K562 (cell line): Measurements from ENCODE around the gene ZMAT3. TPM values are rescaled to one million over a fixed set of nuclear protein-coding genes. Genes with fewer than 3 reads are reported as not detected.

Experiments used
- ATAC-seq: fragments of 200-7000 bp; cut with Tn5 transposase; 3 replicates; pipeline ENCODE4 v1.9.1; 2020; ENCODE audit warnings: moderate library complexity
- BruUV-seq: library from RNA; stranded (reverse); fragments of 400-500 nt; replicated peaks from 2 replicates; lab custom pipeline; 2021; lab: Mats Ljungman, UMichigan
- CTCF ChIA-PET: fragments of 300-600 bp; formaldehyde crosslinking; extraction: SDS; loops from one replicate; lab custom pipeline; 2021; ENCODE audit warnings: low intra/inter-chr PET ratio; lab: Yijun Ruan, JAX
- POLR2A ChIA-PET: fragments of 300-600, 350-650 bp; sonication (Branson Sonifier 250); formaldehyde crosslinking; extraction: SDS; loops from one replicate; lab custom pipeline; 2021; ENCODE audit warnings: antibody characterized with exemption, inconsistent platforms; lab: Yijun Ruan, JAX
- DNase-seq, 4 experiments: peaks; one replicate each; pipeline versions ENCODE4 v3.0.0 to v3.0.0-alpha.2; 2011 to 2018; ENCODE audit warnings: low spot score in 3 of 4, mixed read lengths in 3 of 4; ENCODE audit errors: extremely low read depth in 1 of 4
- FAIRE-seq: peaks from 2 replicates; lab custom pipeline; 2011; peaks lifted over from hg19 to GRCh38; lab: Jason Lieb, UNC
- H2AFZ ChIP-seq: 2 replicates; pipeline ENCODE4 v1.6.0; 2011; ENCODE audit warnings: low read depth, low read length, control low read depth, inconsistent platforms
- H3K27ac ChIP-seq: fragments of 200-600 bp; 3 replicates; pipeline ENCODE4 v1.8.0; 2011; ENCODE audit warnings: low read depth, mild to moderate bottlenecking, control low read depth, inconsistent platforms, low read length, moderate library complexity, mixed read lengths; ENCODE audit errors: extremely low read depth
- H3K27me3 ChIP-seq, 2 experiments: fragments of 300-600 bp in 1 of 2; 2 replicates in 1 of 2; 3 replicates in 1 of 2; pipeline versions ENCODE4 v1.6.0 to v1.8.0; 2011; ENCODE audit warnings: inconsistent platforms in 2 of 2, low read length in 2 of 2, mild to moderate bottlenecking in 1 of 2, mixed read lengths in 1 of 2, moderate library complexity in 1 of 2; ENCODE audit not compliant: control insufficient read depth in 2 of 2, insufficient read depth in 2 of 2
- H3K36me3 ChIP-seq: fragments of 300-600 bp; 3 replicates; pipeline ENCODE4 v1.8.0; 2011; ENCODE audit warnings: mild to moderate bottlenecking, low read length, inconsistent platforms; ENCODE audit not compliant: control insufficient read depth, insufficient read depth
- H3K4me1 ChIP-seq, 2 experiments: fragments of 200-600 bp in 1 of 2; replicated peaks in 1 of 2; 2 replicates in 1 of 2; 3 replicates in 1 of 2; pipeline versions ENCODE4 v1.5.1 to v1.8.0; 2011; ENCODE audit warnings: inconsistent platforms in 2 of 2, low read length in 2 of 2, mild to moderate bottlenecking in 1 of 2, mixed read lengths in 1 of 2, moderate library complexity in 1 of 2; ENCODE audit not compliant: control insufficient read depth in 2 of 2, insufficient read depth in 2 of 2
- H3K4me2 ChIP-seq: 2 replicates; pipeline ENCODE4 v1.6.1; 2011; ENCODE audit warnings: low read length, control low read depth, inconsistent platforms, mixed read lengths; ENCODE audit not compliant: insufficient read depth
- H3K4me3 ChIP-seq: fragments of 200-600 bp; sonication (generic), shearing (Covaris generic); 2 replicates; pipeline ENCODE4 v1.5.1; 2016; ENCODE audit warnings: control low read depth, inconsistent platforms
- H3K79me2 ChIP-seq: fragments of 200-600 bp; 3 replicates; pipeline ENCODE4 v1.8.0; 2011; ENCODE audit warnings: low read length, inconsistent platforms; ENCODE audit not compliant: control insufficient read depth, insufficient read depth
- H3K9ac ChIP-seq, 2 experiments: 2 replicates each; pipeline versions ENCODE4 v1.6.0 to v1.6.1; 2011; ENCODE audit warnings: low read depth in 2 of 2, low read length in 2 of 2, control low read depth in 1 of 2, inconsistent platforms in 1 of 2, mild to moderate bottlenecking in 1 of 2, mixed read lengths in 1 of 2; ENCODE audit not compliant: insufficient read depth in 1 of 2
- H3K9me1 ChIP-seq: one replicate; pipeline ENCODE4 v1.6.0; 2011; ENCODE audit warnings: inconsistent platforms, mild to moderate bottlenecking, low read length, moderate library complexity; ENCODE audit not compliant: control insufficient read depth, insufficient read depth
- H3K9me3 ChIP-seq: replicated peaks from 2 replicates; pipeline ENCODE4 v1.5.1; 2011; ENCODE audit warnings: low read depth, low read length, inconsistent platforms; ENCODE audit not compliant: control insufficient read depth, insufficient read depth
- H4K20me1 ChIP-seq: replicated peaks from 2 replicates; pipeline ENCODE4 v1.6.1; 2011; ENCODE audit warnings: low read length, inconsistent platforms, mixed read lengths; ENCODE audit not compliant: control insufficient read depth, insufficient read depth
- ARNT ChIP-seq, 2 experiments: fragments of 450-650 bp; IDR thresholded peaks; 2 replicates each; pipeline ENCODE4 v1.6.1; 2016; ENCODE audit warnings: mild to moderate bottlenecking in 1 of 2
- EZH2 ChIP-seq: IDR thresholded peaks from 2 replicates; pipeline ENCODE4 v1.6.1; 2012; ENCODE audit warnings: low read depth, mild to moderate bottlenecking, inconsistent platforms, low read length, borderline replicate concordance
- HDAC2 ChIP-seq: fragments of 450-650 bp; IDR thresholded peaks from 2 replicates; pipeline ENCODE4 v1.6.1; 2016; ENCODE audit warnings: mild to moderate bottlenecking
- PHF21A ChIP-seq: fragments of 450-650 bp; IDR thresholded peaks from 2 replicates; pipeline ENCODE4 v1.6.1; 2017; ENCODE audit warnings: low read depth, borderline replicate concordance
- TCF3 ChIP-seq: sonication (generic); formaldehyde crosslinking; IDR thresholded peaks from 2 replicates; pipeline ENCODE4 v1.4.0; 2020; ENCODE audit warnings: mild to moderate bottlenecking, missing genetic modification reagents
- ZNF311 ChIP-seq: fragments of 250-450 bp; sonication (Bioruptor Pico); IDR thresholded peaks from 2 replicates; pipeline ENCODE4 v1.4.0; 2020; ENCODE audit warnings: mild to moderate bottlenecking, moderate library complexity
- WGBS: fragments of 100-300 bp; shearing (Covaris generic); methylation state at CpG from one replicate; pipeline ENCODE4 v1.1.6; 2016; ENCODE audit warnings: low coverage, mixed read lengths; ENCODE audit not compliant: insufficient coverage; ENCODE audit errors: missing lambda C conversion rate; 5-methylcytosine and 5-hydroxymethylcytosine counted together
- in situ Hi-C: fragments of 300-500 bp; cut with MboI; formaldehyde crosslinking; loops from 4 replicates; pipeline ENCODE4 v1.15.0; 2018; ENCODE audit warnings: inconsistent platforms, mixed read lengths
- intact Hi-C: fragments of 100-400 bp; cut with micrococcal nuclease; formaldehyde crosslinking; loops from 2 replicates; pipeline ENCODE4 v1.14.2; 2022
- polyA plus RNA-seq, 8 experiments: library from polyadenylated mRNA; depleted of rRNA in 4 of 8; stranded (reverse) in 5 of 8; unstranded in 3 of 8; fragments of >200 nt; fragmentation: Nextera tagmentation in 2 of 8; fragmentation: Illumina TruSeq in 1 of 8; extraction: Ambion mirVana in 2 of 8; extraction: Trizol in 1 of 8; gene quantifications; 2 replicates each; pipeline versions ENCODE4 v1.2.1 to v1.2.3, GENCODE V29; 2011 to 2014; ENCODE audit warnings: inconsistent platforms in 1 of 8, missing spikeins in 1 of 8
- total RNA-seq, 7 experiments: library from RNA; depleted of rRNA in 6 of 7; stranded (reverse); fragments of >200 nt in 6 of 7; fragmentation: Illumina TruSeq in 2 of 7; extraction: Trizol in 2 of 7; gene quantifications; 2 replicates each; pipeline versions ENCODE4 v1.2.1 to v1.2.3, GENCODE V29; 2011 to 2021; ENCODE audit warnings: low replicate concordance in 1 of 7
- TF ChIP-seq, protein P1 (sequence below): fragments of 150-350 bp; conservative IDR thresholded peaks from 2 replicates; pipeline ENCODE4 v1.6.1; 2014; ENCODE audit warnings: low read length
- TF ChIP-seq, protein P2 (sequence below), 3 experiments: IDR thresholded peaks in 2 of 3; conservative IDR thresholded peaks in 1 of 3; 2 replicates each; pipeline ENCODE4 v1.5.1; 2011 to 2012; ENCODE audit warnings: low read length in 3 of 3, mild to moderate bottlenecking in 3 of 3, control low read depth in 2 of 3, improper control_type of control experiment in 1 of 3, inconsistent platforms in 1 of 3, low read depth in 1 of 3, mixed read lengths in 1 of 3, moderate library complexity in 1 of 3; ENCODE audit not compliant: insufficient read depth in 2 of 3
- TF ChIP-seq, protein P3 (sequence below): fragments of 450-650 bp; IDR thresholded peaks from 2 replicates; pipeline ENCODE4 v1.6.1; 2016; ENCODE audit warnings: mild to moderate bottlenecking
- TF ChIP-seq, protein P4 (sequence below), 3 experiments: fragments of 200-800 bp in 1 of 3; fragments of 250-450 bp in 1 of 3; fragments of 450-650 bp in 1 of 3; sonication (Bioruptor Pico) in 1 of 3; sonication (Bioruptor generic) in 1 of 3; formaldehyde crosslinking in 1 of 3; IDR thresholded peaks; 2 replicates each; pipeline versions ENCODE4 v1.6.1 to v1.8.0; 2016 to 2022; ENCODE audit warnings: mild to moderate bottlenecking in 2 of 3, missing genetic modification characterization in 2 of 3, missing compliant biosample characterization in 1 of 3, moderate library complexity in 1 of 3

Gene ZMAT3
- total and polyA plus RNA-seq, 9 of the 15 experiments (the other 6 are each of a cell fraction or from before 2014, with no cell fraction given): 0.87 to 5.1 (median 3.9) TPM

DNA sequence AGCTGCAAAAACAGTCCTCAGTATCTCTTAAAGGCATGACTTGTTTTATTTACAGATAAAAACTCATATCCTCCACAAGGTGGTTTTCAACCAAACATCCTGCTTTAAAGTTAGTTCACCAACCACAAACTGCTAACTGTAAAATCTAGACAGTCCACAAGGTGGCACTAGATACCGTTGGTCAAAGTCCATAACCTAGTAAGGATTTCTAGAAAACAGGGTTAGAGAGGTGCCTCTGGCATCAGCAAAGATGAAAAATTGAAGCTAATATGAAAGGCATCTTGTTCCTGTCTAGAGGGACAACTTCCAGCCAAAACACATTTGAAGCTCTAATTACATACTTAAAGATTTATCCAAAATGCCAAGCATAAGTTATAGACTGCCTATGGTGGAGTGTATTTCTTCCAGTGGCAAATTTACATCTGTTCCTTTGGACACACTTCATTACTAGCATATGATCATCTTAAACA lies 56.0 kb downstream of the ZMAT3 start:
- H3K9me3 ChIP-seq: no peaks in the 10 kb centered on the region
- H3K4me1 ChIP-seq: peaks cover 0 to 6% of the 10 kb centered on the region in 2 experiments; a peak in 2 of 5 replicates
- no peaks in the 10 kb centered on the region for H3K27me3 ChIP-seq
- peak; percentile 96 for FAIRE-seq
- in situ Hi-C loops (loop anchor here (25.0 kb wide), 1 partner anchor 547 kb away; the partner anchor contains the start of gene ACTL6A), intact Hi-C loops (loop anchor here (1.0 to 10.0 kb wide), 6 partner anchors 55 to 543 kb away; partner anchors contain the start of genes KCNMB3 and ZMAT3)
- no peak overlapping the region for H3K9ac ChIP-seq
- no peak overlapping the region for H3K27ac ChIP-seq
- DNase-seq: peak; percentile 56 to 87 (median 64)
- ChIA-PET CTCF (interaction anchor here (0.5 to 3.7 kb wide), 6 partner anchors 8 to 1793 kb away, joined by 3 to 32 read pairs (median 8); partner anchors contain the start of gene ZNF639), POLR2A (interaction anchor here (1.0 kb wide), 1 partner anchor 12 kb away, joined by 3 read pairs; no protein-coding TSS in a partner anchor)
- peak; percentile 92 for ATAC-seq
- H2AFZ ChIP-seq: no peak overlapping the region
- H3K4me3 ChIP-seq: no peak overlapping the region
- no peaks in the 10 kb centered on the region for H3K9me1 ChIP-seq
- no TSS peak for BruUV-seq
- H3K4me2 ChIP-seq: no peak overlapping the region
- 0% methylated on average over 1 of the region's 1 CpG for WGBS
- H3K36me3 ChIP-seq: no peaks in the 10 kb centered on the region
- H3K79me2 ChIP-seq: no peaks in the 10 kb centered on the region
- H4K20me1 ChIP-seq: no peaks in the 10 kb centered on the region
- TF ChIP-seq EZH2 (no peak), TCF3 (CRISPR knock-in tag) (peak; percentile 55; the same call in 1 of the 2 replicates), PHF21A (no peak), ARNT (IDR thresholded peaks at IDR 0.05) (no peak), ZNF311 (CRISPR knock-in tag) (no peak), HDAC2 (no peak)
- TF ChIP-seq, protein P1, sequence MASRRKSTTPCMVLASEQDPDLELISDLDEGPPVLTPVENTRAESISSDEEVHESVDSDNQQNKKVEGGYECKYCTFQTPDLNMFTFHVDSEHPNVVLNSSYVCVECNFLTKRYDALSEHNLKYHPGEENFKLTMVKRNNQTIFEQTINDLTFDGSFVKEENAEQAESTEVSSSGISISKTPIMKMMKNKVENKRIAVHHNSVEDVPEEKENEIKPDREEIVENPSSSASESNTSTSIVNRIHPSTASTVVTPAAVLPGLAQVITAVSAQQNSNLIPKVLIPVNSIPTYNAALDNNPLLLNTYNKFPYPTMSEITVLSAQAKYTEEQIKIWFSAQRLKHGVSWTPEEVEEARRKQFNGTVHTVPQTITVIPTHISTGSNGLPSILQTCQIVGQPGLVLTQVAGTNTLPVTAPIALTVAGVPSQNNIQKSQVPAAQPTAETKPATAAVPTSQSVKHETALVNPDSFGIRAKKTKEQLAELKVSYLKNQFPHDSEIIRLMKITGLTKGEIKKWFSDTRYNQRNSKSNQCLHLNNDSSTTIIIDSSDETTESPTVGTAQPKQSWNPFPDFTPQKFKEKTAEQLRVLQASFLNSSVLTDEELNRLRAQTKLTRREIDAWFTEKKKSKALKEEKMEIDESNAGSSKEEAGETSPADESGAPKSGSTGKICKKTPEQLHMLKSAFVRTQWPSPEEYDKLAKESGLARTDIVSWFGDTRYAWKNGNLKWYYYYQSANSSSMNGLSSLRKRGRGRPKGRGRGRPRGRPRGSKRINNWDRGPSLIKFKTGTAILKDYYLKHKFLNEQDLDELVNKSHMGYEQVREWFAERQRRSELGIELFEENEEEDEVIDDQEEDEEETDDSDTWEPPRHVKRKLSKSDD: no peak
- TF ChIP-seq, protein P2, sequence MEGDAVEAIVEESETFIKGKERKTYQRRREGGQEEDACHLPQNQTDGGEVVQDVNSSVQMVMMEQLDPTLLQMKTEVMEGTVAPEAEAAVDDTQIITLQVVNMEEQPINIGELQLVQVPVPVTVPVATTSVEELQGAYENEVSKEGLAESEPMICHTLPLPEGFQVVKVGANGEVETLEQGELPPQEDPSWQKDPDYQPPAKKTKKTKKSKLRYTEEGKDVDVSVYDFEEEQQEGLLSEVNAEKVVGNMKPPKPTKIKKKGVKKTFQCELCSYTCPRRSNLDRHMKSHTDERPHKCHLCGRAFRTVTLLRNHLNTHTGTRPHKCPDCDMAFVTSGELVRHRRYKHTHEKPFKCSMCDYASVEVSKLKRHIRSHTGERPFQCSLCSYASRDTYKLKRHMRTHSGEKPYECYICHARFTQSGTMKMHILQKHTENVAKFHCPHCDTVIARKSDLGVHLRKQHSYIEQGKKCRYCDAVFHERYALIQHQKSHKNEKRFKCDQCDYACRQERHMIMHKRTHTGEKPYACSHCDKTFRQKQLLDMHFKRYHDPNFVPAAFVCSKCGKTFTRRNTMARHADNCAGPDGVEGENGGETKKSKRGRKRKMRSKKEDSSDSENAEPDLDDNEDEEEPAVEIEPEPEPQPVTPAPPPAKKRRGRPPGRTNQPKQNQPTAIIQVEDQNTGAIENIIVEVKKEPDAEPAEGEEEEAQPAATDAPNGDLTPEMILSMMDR (IDR thresholded peaks at IDR 0.05 in 2 of 3, conservative IDR thresholded peaks at IDR 0.05 in 1 of 3; ENCODE audit: insufficient read depth in 2 of 3, low read depth in 1 of 3, low read length in 3 of 3): peak; percentile 80 to 91 (median 85)
- TF ChIP-seq, protein P3, sequence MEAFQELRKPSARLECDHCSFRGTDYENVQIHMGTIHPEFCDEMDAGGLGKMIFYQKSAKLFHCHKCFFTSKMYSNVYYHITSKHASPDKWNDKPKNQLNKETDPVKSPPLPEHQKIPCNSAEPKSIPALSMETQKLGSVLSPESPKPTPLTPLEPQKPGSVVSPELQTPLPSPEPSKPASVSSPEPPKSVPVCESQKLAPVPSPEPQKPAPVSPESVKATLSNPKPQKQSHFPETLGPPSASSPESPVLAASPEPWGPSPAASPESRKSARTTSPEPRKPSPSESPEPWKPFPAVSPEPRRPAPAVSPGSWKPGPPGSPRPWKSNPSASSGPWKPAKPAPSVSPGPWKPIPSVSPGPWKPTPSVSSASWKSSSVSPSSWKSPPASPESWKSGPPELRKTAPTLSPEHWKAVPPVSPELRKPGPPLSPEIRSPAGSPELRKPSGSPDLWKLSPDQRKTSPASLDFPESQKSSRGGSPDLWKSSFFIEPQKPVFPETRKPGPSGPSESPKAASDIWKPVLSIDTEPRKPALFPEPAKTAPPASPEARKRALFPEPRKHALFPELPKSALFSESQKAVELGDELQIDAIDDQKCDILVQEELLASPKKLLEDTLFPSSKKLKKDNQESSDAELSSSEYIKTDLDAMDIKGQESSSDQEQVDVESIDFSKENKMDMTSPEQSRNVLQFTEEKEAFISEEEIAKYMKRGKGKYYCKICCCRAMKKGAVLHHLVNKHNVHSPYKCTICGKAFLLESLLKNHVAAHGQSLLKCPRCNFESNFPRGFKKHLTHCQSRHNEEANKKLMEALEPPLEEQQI: no peak
- TF ChIP-seq, protein P4, sequence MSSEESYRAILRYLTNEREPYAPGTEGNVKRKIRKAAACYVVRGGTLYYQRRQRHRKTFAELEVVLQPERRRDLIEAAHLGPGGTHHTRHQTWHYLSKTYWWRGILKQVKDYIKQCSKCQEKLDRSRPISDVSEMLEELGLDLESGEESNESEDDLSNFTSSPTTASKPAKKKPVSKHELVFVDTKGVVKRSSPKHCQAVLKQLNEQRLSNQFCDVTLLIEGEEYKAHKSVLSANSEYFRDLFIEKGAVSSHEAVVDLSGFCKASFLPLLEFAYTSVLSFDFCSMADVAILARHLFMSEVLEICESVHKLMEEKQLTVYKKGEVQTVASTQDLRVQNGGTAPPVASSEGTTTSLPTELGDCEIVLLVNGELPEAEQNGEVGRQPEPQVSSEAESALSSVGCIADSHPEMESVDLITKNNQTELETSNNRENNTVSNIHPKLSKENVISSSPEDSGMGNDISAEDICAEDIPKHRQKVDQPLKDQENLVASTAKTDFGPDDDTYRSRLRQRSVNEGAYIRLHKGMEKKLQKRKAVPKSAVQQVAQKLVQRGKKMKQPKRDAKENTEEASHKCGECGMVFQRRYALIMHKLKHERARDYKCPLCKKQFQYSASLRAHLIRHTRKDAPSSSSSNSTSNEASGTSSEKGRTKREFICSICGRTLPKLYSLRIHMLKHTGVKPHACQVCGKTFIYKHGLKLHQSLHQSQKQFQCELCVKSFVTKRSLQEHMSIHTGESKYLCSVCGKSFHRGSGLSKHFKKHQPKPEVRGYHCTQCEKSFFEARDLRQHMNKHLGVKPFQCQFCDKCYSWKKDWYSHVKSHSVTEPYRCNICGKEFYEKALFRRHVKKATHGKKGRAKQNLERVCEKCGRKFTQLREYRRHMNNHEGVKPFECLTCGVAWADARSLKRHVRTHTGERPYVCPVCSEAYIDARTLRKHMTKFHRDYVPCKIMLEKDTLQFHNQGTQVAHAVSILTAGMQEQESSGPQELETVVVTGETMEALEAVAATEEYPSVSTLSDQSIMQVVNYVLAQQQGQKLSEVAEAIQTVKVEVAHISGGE (CRISPR knock-in tag; IDR thresholded peaks at IDR 0.05): no peak
